Smooth muscle cell (in vitro differentiated cells): ENCODE data around the gene C4orf17. TPM values are rescaled to one million over a fixed set of nuclear protein-coding genes. Genes with fewer than 3 reads are reported as not detected.

Experiments used
- DNase-seq: peaks from one replicate; lab custom pipeline; 2025; ENCODE audit not compliant: unreplicated experiment; lab: John Stamatoyannopoulos, UW
- H2AFZ ChIP-seq: fragments of 200-600 bp; sonication (generic); 2 replicates; pipeline ENCODE4 v1.6.0; 2016; ENCODE audit warnings: antibody characterized with exemption, low read depth, mild to moderate bottlenecking
- H3F3A ChIP-seq: fragments of 200-600 bp; sonication (generic); 2 replicates; pipeline ENCODE4 v1.6.0; 2017; ENCODE audit warnings: antibody characterized with exemption, low read depth
- H3K27ac ChIP-seq: fragments of 200-600 bp; sonication (generic); 2 replicates; pipeline ENCODE4 v1.5.1; 2016; ENCODE audit warnings: low read depth, mild to moderate bottlenecking
- H3K27me3 ChIP-seq: fragments of 200-600 bp; sonication (generic); 2 replicates; pipeline ENCODE4 v1.6.1; 2016; ENCODE audit warnings: low read depth, mild to moderate bottlenecking
- H3K36me3 ChIP-seq: fragments of 200-600 bp; sonication (generic); 2 replicates; pipeline ENCODE4 v1.5.1; 2016; ENCODE audit warnings: low read depth
- H3K4me1 ChIP-seq: fragments of 200-600 bp; sonication (generic); 2 replicates; pipeline ENCODE4 v1.5.1; 2016; ENCODE audit warnings: low read depth
- H3K4me2 ChIP-seq: fragments of 200-600 bp; sonication (generic); 2 replicates; pipeline ENCODE4 v1.6.0; 2016; ENCODE audit warnings: mild to moderate bottlenecking
- H3K4me3 ChIP-seq: fragments of 200-600 bp; sonication (generic); 2 replicates; pipeline ENCODE4 v1.5.1; 2016; ENCODE audit warnings: mild to moderate bottlenecking
- H3K79me2 ChIP-seq: fragments of 200-600 bp; sonication (generic); 2 replicates; pipeline ENCODE4 v1.6.0; 2016; ENCODE audit warnings: low read depth, mild to moderate bottlenecking
- H3K9ac ChIP-seq: fragments of 200-600 bp; sonication (generic); 2 replicates; pipeline ENCODE4 v1.6.0; 2016; ENCODE audit warnings: low read depth
- H3K9me3 ChIP-seq: fragments of 200-600 bp; sonication (generic); replicated peaks from 2 replicates; pipeline ENCODE4 v1.5.1; 2016; ENCODE audit warnings: low read depth
- H4K20me1 ChIP-seq: fragments of 200-600 bp; sonication (generic); 2 replicates; pipeline ENCODE4 v1.6.0; 2016; ENCODE audit warnings: low read depth
- CTCF ChIP-seq: fragments of 200-600 bp; sonication (generic); IDR thresholded peaks from 2 replicates; pipeline ENCODE4 v1.5.1; 2017; ENCODE audit warnings: borderline replicate concordance, mild to moderate bottlenecking, antibody characterized with exemption; ENCODE audit not compliant: insufficient read depth, poor library complexity, severe bottlenecking
- WGBS: methylation state at CpG from one replicate; pipeline ENCODE4 v1.1.7; 2016; ENCODE audit warnings: low lambda C conversion rate; 5-methylcytosine and 5-hydroxymethylcytosine counted together
- polyA plus RNA-seq: library from polyadenylated mRNA; unstranded; fragments of >200 nt; fragmentation: Nextera tagmentation; extraction: Ambion mirVana; gene quantifications from 2 replicates; pipeline ENCODE4 v1.2.1, GENCODE V29; 2016
- total RNA-seq: library from RNA; depleted of rRNA; stranded (reverse); fragments of >200 nt; gene quantifications from 2 replicates; pipeline ENCODE4 v1.2.3, GENCODE V29; 2014

C4orf17 gene
- total and polyA plus RNA-seq, 2 experiments from 2014 or later: not detected

- Histone ChIP-seq H3K9ac (no peak overlapping the region), H3K79me2 (no peaks in the 10 kb centered on the region), H3K27ac (no peak overlapping the region), H3K4me1 (no peaks in the 10 kb centered on the region), H2AFZ (no peak overlapping the region), H3K4me2 (no peak overlapping the region), H3K4me3 (no peak overlapping the region), H3K27me3 (no peaks in the 10 kb centered on the region), H4K20me1 (no peaks in the 10 kb centered on the region), H3K9me3 (no peaks in the 10 kb centered on the region), H3K36me3 (no peaks in the 10 kb centered on the region), H3F3A (no peaks in the 10 kb centered on the region)
- DNase-seq: no peak
- 74% methylated on average over 4 of the region's 4 CpGs for WGBS
- no peak for TF ChIP-seq CTCF
These were observed 20.5 kb upstream of the C4orf17 start for GRCh38 chr4:99490286-99490685.

- Histone ChIP-seq H3K4me2 (no peak overlapping the region), H3K27ac (no peak overlapping the region), H3K4me1 (no peaks in the 10 kb centered on the region), H3K9me3 (no peaks in the 10 kb centered on the region), H4K20me1 (no peaks in the 10 kb centered on the region), H3K9ac (no peak overlapping the region), H2AFZ (no peak overlapping the region), H3K36me3 (no peaks in the 10 kb centered on the region), H3F3A (no peaks in the 10 kb centered on the region), H3K4me3 (no peak overlapping the region), H3K27me3 (no peaks in the 10 kb centered on the region), H3K79me2 (no peaks in the 10 kb centered on the region)
- TF ChIP-seq CTCF: no peak
- no peak for DNase-seq
- WGBS: 84% methylated on average over 3 of the region's 3 CpGs
These were observed 5.9 kb upstream of the C4orf17 start for GRCh38 chr4:99504804-99505502.

- no peaks in the 10 kb centered on the region for H3K36me3 ChIP-seq
- no peak for DNase-seq
- H3K4me3 ChIP-seq: no peak overlapping the region
- no peak for TF ChIP-seq CTCF
- no peaks in the 10 kb centered on the region for H4K20me1 ChIP-seq
- no peak overlapping the region for H3K27ac ChIP-seq
- no peak overlapping the region for H2AFZ ChIP-seq
- H3K9ac ChIP-seq: no peak overlapping the region
- H3K79me2 ChIP-seq: no peaks in the 10 kb centered on the region
- no peaks in the 10 kb centered on the region for H3K4me1 ChIP-seq
- 94% methylated on average over 2 of the region's 2 CpGs for WGBS
- no peaks in the 10 kb centered on the region for H3K9me3 ChIP-seq
- no peak overlapping the region for H3K4me2 ChIP-seq
- H3K27me3 ChIP-seq: no peaks in the 10 kb centered on the region
- H3F3A ChIP-seq: no peaks in the 10 kb centered on the region
These were observed 4.0 kb upstream of the C4orf17 start for GRCh38 chr4:99506781-99507180.

GRCh38 chr4:99507349-99507748, 3.5 kb upstream of the C4orf17 start:
- Histone ChIP-seq H3K4me3 (no peak overlapping the region), H3K27me3 (no peaks in the 10 kb centered on the region), H3K36me3 (no peaks in the 10 kb centered on the region), H3K9me3 (no peaks in the 10 kb centered on the region), H3K4me2 (no peak overlapping the region), H3K27ac (no peak overlapping the region), H4K20me1 (no peaks in the 10 kb centered on the region), H2AFZ (no peak overlapping the region), H3F3A (no peaks in the 10 kb centered on the region), H3K79me2 (no peaks in the 10 kb centered on the region), H3K9ac (no peak overlapping the region), H3K4me1 (no peaks in the 10 kb centered on the region)
- no peak for DNase-seq
- TF ChIP-seq CTCF: no peak
- 93% methylated on average over 1 of the region's 1 CpG for WGBS
